SKM-1 (cell line): ENCODE results near the gene RNF186.

Source experiments
- DNase-seq: peaks from one replicate; lab custom pipeline; 2025; ENCODE audit not compliant: unreplicated experiment; lab: John Stamatoyannopoulos, UW

Gene RNF186

GRCh38 chr1:19765623-19766022, 49.5 kb downstream of the RNF186 start:
- DNase-seq = no peak

GRCh38 chr1:19764848-19765247, 50.2 kb downstream of the RNF186 start:
- DNase-seq = no peak
